CD4-positive, alpha-beta T cell treated with Interferon gamma for 1 hour (primary cell): ENCODE measurements around the gene R3HDM4.
"Not testable (repeated sequence)": the region's sequence is repeated elsewhere in the genome, so short reads cannot be mapped to it uniquely, and the experiment has no call there.

Experiments used
- DNase-seq: peaks from one replicate; pipeline ENCODE4 v3.0.0-alpha.2; 2020

The R3HDM4 gene

GRCh38 chr19:913080-913748, at the start of gene R3HDM4:
R3HDM4 (minus strand) TSS chr19:913219; CDS start chr19:913157, 62 bp downstream.
- DNase-seq = peak; percentile 85

GRCh38 chr19:961866-962620, 49.0 kb upstream of the R3HDM4 start:
- DNase-seq = no peak

GRCh38 chr19:960601-960938, 47.6 kb upstream of the R3HDM4 start:
- no peak for DNase-seq

GRCh38 chr19:960020-960419, 47.0 kb upstream of the R3HDM4 start:
- DNase-seq = no peak

- no peak for DNase-seq
Observed at GRCh38 chr19:958967-959855, 46.2 kb upstream of the R3HDM4 start.

GRCh38 chr19:957578-957977, 44.6 kb upstream of the R3HDM4 start:
- DNase-seq = not testable (repeated sequence)

GRCh38 chr19:956766-957440, 43.9 kb upstream of the R3HDM4 start:
- no peak for DNase-seq

GRCh38 chr19:955803-956765, 43.1 kb upstream of the R3HDM4 start:
- no peak for DNase-seq

- DNase-seq = no peak
Observed at GRCh38 chr19:954672-955494, 41.9 kb upstream of the R3HDM4 start.

- no peak for DNase-seq
Observed at GRCh38 chr19:954272-954671, 41.3 kb upstream of the R3HDM4 start.

- DNase-seq = no peak
Observed at GRCh38 chr19:953445-954271, 40.6 kb upstream of the R3HDM4 start.

GRCh38 chr19:952680-953444, 39.8 kb upstream of the R3HDM4 start:
- DNase-seq = no peak

GRCh38 chr19:952049-952679, 39.1 kb upstream of the R3HDM4 start:
- no peak for DNase-seq

- no peak for DNase-seq
Observed at GRCh38 chr19:950352-951066, 37.5 kb upstream of the R3HDM4 start.

GRCh38 chr19:948842-949496, 36.0 kb upstream of the R3HDM4 start:
- no peak for DNase-seq

- peak; percentile 84 for DNase-seq
Observed at GRCh38 chr19:947707-948539, 34.9 kb upstream of the R3HDM4 start.
